ENCODE results near the gene ACACA.

Gene ACACA

DNA sequence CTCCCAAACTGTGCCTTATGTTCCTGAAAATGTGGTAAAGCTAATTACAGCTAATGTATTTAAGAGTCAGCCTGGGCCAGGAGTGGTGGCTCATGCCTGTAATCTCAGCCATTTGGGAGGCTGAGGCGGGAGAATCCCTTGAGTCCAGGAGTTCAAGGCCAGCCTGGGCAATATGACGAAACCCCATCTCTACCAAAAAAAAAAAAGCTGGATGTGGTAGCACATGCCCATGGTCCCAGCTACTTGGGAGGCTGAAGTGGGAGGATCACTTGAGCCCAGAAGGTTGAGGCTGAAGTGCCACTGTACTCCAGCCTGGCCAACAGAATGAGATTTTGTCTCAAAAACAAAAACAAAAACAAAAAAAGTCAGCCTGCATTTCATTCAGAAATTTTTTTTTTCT, 64.0 kb downstream of the ACACA start:
- no peak for DNase-seq (ENCODE audit: low spot score)

GRCh38 chr17:37340804-37341203, 65.8 kb downstream of the ACACA start:
- no peak for DNase-seq (ENCODE audit: low spot score)

DNA sequence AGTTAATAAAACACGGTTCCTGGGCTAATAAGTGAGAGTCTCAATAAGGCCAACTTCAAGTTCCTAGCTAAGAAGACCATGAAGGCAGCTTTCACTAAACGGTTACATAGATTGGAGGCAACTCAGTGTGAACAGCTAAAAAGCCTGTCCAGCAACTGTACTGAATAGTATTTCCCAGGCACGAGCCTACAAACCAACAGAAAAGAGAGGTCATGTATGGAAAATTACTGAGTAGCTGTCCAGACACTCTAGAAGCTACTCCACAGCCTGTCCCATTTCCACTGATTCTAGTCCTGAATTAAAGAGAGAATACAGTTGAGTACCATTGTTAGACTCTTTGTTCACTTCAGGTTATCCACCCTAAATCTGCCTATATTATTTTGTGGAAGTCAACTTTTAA, 67.3 kb downstream of the ACACA start:
- no peak for DNase-seq (ENCODE audit: low spot score)

GRCh38 chr17:37338847-37339246, 67.8 kb downstream of the ACACA start:
- no peak for DNase-seq (ENCODE audit: low spot score)

DNA sequence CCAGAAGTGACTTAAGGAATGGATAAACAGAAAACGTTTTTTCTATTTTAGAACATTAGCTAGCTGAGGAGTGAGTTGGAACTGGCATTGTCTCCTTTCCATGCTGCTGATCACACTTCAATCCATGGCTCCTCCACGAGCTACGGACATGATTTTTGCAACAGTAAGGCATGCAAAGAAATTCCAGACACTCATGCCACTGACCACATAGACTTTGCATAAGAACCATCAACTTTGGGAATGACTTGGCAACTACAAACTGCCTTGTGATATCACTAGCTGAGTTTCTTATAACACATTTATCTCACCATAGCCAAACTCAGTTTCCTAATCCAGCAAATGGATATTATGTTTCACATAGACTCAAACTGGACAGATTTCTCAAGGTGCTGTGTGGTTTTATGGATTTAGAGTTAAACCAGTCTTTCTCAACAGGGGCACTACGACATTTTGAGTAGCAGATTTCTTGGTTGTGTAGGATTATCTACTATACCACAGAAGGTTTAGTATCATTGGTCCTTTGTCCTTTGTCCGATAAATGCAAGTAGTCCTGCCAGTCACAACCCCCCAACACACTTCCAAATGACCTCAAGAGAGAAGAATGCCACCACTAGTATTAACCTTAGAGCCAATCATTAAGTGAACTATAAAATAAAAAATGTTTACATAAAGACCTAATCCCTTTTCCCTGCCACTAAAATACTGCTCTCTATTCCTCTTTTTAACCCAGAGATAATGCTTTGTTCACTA, 79.1 kb downstream of the ACACA start:
- DNase-seq (ENCODE audit: low spot score) = no peak

- peak; percentile 38 for DNase-seq (ENCODE audit: low spot score)
Observed at GRCh38 chr17:37322826-37323561, 83.6 kb downstream of the ACACA start.

DNA sequence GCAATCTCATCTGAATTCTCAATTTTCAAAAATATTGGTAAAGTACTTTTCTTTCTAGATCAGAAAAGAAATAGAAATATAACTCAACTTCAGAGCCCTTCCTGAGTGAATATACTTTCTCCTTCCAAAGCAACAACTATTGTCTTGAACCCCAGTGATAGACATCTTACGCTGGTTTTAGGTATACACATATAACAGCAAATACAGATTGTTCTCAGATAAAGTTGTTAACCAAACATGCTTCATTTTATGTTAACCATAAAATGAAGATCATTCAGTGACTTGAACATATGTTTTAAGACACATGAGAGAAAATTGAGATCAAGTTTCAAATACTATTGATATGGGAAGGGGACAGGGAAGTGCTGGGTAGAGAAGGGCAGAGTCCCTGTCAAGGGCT, 84.5 kb downstream of the ACACA start:
- no peak for DNase-seq (ENCODE audit: low spot score)

GRCh38 chr17:37318931-37319594, 87.6 kb downstream of the ACACA start:
- DNase-seq (ENCODE audit: low spot score) = no peak

DNA sequence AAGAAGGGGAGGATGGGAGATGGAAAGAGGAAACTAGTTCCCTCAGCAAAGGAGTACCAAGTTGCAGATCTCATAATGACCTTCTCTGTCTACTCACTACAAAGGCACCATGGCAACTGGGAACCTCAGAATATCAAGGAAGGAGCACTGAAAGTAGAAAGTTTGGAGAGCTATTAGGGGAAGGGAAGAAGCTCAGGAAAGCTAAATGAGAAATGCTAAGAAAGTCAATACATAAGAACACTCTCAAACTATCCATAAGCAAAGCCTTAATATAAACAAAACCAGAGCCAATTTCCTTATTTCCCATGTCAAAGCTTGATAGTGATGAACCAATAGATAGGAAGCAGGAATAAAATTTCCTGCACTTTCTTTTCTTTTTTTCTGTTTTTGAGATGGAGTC, 88.8 kb downstream of the ACACA start:
- DNase-seq (ENCODE audit: low spot score) = no peak

DNA sequence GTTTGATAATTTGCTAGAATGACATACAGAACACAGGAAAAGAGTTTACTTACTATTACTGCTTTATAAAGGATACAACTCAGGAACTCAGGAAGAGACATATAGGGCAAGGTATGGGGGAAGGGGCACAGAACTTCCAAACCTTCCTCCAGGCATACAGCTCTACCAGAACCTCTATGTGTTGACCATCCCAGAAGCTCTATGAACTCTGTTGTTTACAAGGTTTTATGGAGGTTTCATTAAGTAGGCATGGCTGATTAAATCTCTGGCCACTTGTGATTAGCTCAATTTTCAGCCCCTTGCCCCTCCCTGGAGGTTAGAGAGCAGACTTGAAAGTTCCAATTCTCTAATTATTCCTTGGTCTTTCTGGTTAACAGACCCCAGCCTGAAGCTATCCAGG, 91.0 kb downstream of the ACACA start:
- DNase-seq (ENCODE audit: low spot score) = no peak

DNA sequence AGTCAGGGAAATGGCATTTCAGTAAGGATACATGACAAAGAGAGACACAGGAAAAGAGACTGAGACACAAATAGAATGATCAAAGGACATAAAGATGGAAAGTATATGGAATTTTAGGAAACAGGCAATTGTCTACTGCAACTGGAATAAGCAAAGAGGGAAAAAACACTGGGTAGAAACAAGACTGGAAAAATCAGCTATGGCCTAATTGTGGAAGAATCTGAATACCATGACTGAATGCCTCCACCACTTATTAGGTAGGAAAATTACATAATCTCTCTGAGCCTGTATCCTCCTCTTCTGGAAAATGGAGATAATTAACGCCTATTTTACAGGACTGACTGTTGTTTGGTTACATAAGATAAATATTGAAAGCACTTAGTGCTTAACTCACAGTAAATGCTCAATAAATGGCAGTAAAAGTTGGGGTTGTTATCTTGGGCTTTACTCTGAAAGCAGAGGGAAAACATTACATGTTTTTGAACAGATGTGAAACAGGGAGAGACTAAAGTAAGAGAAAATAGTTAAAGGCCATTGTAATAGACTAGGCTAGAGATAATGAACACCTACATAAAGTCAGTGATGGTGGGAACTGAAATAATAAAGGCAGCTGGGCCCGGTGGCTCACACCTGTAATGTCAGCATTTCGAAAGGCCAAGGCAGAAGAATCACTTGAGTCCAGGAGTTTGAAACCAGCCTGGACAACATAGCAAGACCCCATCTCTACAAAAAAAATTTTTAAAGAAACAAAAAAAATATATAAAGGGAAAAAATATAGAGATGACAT, 94.3 kb downstream of the ACACA start:
- DNase-seq (ENCODE audit: low spot score) = no peak

DNA sequence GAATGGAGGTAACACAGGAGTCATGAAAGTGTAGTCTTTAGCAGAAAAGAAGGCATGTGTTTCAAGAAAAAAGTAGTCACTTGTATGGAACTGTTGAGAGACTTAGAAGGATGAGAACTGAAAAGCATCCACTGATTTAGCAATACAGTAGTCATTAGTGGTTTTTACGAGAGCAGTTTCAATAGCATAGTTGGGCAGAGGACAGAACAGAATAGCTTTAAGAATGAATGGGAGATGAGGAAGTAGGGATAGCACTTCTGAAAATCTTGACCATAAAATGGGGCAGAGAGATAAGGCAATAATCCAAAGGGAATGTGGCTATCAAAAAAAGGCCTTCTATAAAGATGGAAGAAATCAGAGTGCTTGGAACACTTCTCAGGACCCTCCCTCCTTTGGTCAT, 95.7 kb downstream of the ACACA start:
- no peak for DNase-seq (ENCODE audit: low spot score)

- DNase-seq (ENCODE audit: low spot score) = no peak
Observed at GRCh38 chr17:37309051-37309450, 97.6 kb downstream of the ACACA start.

DNA sequence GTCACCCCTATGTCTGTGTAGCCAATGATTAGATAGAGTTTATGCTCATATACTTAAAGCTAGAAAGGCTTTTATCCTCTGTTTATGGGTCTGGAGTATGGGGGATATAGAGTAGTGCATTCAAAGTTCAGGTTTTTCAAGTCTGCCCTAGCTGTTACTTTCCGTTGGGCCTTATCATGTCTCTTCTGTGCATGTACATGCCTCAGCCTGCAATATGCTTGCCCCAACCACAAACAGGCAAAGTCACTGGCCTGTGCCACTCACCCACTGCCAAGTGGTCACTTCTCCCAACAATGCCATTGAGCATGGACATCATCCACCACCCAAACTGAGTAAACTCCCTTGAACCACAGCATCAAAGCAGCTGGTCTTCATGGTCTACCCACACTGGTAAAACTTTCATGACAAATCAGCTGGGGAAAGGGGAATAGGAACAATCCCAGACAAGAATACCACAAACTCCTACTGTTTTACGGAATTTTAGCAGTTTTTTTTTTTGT, 101.2 kb downstream of the ACACA start:
- DNase-seq (ENCODE audit: low spot score) = no peak

GRCh38 chr17:37301288-37301687, 105.3 kb downstream of the ACACA start:
- DNase-seq (ENCODE audit: low spot score) = no peak

DNA sequence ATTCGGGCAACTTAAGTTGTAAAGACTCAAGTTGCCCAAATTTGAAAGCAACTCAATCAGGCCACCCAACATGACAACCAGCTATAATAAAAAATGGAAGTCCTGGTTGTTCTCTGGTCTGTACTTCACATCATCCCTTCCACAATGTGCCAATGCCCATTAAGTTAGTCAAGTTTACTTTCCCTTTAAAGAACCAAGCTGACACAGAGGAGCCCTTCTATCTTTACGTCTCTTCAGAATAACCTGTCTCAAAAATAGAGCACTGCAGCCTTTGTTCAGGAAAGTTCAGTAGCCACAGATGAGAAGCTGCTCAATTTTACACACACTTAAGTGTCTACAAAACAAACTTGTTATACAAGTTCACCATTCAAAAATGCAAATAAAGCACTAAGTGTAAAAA, 106.0 kb downstream of the ACACA start:
- no peak for DNase-seq (ENCODE audit: low spot score)

DNA sequence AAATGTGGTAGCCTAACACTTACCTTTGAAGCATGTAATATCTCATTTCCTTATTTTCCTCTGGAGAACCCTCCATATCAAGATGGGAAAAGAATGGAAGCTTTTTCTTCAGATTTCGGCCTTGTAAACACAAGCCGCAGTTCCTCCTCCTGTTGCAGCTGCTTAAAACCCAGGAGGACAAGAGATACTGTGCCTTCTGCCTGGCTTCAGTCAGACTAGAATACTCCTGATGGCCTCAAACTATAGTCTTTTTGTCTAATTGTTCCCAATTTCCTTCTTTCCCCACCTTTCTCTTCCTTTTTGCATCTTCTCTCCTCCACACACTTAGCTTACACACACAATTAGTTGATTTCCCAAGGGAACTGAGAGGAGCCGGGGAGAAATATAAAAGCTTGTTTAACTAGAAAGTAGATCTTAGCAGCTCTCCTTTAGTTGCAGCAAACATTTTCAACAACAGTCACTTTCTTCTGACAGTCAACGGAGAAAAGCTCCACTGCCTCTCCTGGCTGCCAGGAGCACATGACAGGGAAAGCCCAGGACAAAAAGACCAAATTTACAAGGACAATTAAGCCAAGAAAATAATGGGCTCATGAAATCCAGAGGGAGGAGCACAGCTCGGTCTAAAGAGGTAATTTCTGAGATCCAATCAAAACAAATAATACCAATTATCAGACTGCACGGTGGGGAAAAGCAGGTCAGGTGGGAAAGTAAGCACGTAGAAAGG, 107.2 kb downstream of the ACACA start:
- peak; percentile 62 for DNase-seq (ENCODE audit: low spot score)

DNA sequence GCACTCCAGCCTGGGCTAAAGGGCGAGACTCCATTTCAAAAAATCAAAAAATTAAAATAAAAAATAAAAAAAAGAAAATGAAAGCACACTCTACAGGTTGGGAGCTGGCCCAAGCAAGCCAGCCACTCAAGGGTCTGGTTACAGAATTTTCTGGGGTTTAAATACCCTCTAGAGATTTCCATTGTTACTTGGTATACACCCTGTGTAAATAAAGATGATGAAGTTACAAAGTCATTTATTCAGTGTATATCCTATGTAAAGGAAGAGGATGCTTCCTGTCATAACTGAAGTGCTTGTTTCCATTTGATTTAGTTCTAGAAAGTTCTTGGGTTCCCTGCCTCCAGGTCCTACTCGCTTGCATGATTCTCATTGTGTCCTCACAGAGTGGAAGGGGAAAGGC, 110.7 kb downstream of the ACACA start:
- DNase-seq (ENCODE audit: low spot score) = no peak

DNA sequence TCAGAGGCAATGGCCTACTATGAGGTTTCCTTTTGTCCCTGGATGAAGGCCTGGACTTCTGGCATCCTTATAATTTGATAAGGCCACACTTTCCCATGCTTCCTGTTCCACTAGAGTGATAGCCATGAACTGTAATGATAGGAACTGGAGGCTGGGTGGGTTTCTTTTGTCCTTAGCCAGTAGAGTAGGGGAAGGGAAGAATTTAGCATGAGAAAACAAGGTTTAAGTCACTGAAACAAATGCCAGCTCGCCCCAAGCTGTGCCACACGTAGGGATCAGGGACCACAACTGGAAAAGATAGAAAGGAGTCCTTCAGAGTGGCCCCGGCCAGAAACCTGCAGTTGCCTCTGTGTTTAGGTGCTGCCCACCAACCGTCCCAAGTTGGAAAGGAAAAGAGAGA, 111.7 kb downstream of the ACACA start:
- DNase-seq (ENCODE audit: low spot score) = no peak

- no peak for DNase-seq (ENCODE audit: low spot score)
Observed at GRCh38 chr17:37293770-37294169, 112.9 kb downstream of the ACACA start.

DNA sequence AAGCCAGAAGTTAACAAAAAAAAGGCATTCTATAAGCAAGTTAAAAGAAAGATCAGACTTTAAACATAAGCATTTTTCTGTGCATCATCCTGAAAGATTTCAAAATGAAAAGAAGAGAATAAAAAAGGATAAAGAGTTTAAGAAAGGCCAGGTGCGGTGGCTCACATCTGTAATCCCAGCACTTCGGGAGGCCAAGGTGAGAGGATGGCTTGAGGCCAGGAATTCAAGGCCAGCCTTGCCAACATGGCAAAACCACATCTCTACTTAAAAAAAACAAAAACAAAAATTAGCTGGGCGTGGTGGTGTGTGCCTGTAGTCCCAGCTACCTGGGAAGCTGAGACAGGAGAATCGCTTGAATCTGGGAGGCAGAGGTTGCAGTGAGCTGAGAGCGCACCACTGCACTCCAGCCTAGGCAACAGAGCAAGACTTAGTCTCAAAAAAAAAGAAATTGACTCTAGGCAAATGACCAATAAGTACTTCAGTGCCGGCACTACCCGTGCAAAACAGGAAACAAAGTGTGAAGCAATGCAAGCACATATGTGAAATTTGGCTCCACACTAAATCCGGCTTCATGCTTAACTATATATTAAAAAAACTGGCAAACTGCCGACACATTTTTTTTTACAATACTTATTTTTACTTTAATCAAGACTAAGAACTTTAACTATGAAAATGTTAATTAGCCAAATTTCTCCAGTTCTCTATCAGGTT, 114.1 kb downstream of the ACACA start:
- DNase-seq (ENCODE audit: low spot score) = no peak

All from D341Med (cell line).